GM11168 (cell line): ENCODE measurements around the gene ENTPD8.
"Not testable (repeated sequence)": the region's sequence is repeated elsewhere in the genome, so short reads cannot be mapped to it uniquely, and the experiment has no call there.

ENCODE experiments used
- in situ Hi-C: fragments of 300-500 bp; cut with MboI; formaldehyde crosslinking; loops from one replicate; pipeline ENCODE4 v1.12.0; 2022; ENCODE audit warnings: low sequenced_read_pairs; ENCODE audit not compliant: unreplicated experiment

Gene ENTPD8

DNA sequence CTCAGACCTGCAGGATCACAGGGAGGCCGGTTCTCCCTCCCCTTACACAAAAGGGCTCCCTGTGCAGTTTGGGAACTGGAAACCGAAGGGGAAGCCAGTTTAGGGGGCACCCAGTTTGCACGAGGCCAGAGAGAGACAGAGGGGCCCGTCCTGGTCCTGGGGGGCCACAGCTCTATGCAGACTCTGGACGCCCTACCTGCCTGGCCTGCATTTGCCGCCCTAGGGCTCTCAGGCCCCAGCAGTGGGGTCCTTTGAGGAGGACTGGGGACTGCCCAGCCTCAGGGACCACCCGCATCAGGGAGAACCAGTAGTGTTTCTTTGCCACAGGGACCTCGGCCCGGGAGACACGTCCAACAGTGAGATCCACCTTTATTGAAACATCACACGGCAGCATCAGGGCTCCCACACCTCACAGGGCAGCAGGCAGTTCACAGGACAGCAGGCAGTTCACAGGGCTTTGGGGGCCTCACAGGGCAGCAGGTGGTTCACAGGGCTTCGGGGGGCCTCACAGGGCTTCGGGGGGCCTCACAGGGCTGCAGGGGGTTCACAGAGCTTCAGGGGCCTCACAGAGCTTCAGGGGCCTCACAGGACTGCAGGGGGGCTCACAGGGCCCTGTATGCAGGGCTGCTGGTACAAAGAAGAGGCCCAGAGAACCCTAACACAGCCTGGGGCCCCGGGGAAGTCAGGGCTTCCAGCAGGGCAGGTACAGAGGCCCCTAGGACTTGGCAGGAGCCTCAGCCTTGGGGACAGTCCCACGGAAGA is 18.6 kb upstream of the ENTPD8 start:
- in situ Hi-C loops, result no loop called here

DNA sequence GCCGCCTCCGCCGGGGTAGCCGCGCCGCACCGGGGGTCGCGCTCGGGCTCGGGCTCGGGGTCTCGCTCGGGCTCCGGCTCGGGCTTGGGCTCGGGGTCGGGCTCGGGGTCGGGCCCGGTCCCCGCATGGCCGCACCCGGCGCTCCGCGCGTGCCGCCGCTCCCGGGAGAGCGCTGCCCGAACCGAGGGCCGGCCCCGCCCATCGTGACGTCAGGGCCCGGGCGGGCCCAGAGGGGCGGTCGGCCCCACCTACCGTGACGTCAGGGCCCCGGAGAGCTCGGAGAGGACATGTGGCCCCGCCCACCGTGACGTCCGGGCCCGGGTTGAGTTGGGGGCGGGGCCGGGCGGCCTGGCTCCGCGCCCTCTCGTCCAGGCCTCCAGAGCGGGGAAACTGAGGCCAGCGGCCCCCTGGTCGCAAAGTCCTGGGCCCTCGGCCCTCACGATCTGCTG is 18.0 kb upstream of the ENTPD8 start, which contains the start of gene NSMF:
Gene NSMF (minus strand): TSS at position 183 of the 449 bp plus-strand sequence. CDS start 232 bp downstream, outside the sequence.
- in situ Hi-C loops, result no loop called here

DNA sequence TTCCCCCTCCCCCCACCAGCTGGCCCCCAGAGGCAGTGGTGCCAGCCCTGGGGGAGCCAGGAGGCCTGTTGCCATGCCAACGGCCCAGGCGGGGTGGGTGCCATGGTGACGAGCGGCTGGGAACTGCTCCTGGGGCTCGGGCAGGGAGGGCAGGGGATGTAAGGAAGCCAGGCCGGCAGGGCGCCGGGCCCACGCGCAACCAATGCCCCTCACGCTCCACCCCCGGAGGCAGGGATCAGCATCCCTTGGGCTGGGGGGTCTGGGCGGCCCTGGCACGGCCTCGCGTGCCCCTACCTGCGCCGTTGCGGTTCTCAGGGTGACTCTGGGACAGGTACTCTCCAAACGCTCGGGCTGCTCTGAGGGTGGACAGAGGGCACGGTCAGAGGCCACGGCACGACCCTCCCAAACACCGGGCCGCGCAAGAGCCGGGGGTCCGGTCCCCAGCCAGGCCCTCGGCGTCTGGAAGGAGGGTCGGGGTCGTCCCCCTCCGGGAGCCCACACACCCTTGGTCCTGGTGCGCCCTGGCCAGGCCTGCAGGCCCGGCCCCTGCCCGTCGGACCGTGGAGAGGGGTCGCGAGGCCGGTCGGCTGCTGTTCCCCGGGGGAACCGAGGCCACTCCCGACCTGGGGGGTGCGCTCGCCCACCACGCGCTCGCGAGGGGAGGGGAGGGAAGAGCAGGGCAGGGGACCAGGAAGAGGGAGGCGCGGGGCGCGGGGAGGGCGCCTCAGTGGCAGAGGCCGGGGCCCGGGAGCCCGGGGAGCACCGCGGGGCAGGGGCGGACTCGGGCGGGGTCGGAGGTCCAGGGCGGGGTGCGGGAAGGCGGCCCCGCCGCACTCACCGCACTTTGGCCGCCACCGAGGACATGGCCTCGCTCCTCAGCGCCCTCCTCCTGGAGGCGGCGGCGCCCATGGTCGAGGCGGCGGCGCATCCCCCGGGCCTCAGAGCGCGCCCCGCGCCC is 17.3 kb upstream of the ENTPD8 start:
- in situ Hi-C loops, result no loop called here

DNA sequence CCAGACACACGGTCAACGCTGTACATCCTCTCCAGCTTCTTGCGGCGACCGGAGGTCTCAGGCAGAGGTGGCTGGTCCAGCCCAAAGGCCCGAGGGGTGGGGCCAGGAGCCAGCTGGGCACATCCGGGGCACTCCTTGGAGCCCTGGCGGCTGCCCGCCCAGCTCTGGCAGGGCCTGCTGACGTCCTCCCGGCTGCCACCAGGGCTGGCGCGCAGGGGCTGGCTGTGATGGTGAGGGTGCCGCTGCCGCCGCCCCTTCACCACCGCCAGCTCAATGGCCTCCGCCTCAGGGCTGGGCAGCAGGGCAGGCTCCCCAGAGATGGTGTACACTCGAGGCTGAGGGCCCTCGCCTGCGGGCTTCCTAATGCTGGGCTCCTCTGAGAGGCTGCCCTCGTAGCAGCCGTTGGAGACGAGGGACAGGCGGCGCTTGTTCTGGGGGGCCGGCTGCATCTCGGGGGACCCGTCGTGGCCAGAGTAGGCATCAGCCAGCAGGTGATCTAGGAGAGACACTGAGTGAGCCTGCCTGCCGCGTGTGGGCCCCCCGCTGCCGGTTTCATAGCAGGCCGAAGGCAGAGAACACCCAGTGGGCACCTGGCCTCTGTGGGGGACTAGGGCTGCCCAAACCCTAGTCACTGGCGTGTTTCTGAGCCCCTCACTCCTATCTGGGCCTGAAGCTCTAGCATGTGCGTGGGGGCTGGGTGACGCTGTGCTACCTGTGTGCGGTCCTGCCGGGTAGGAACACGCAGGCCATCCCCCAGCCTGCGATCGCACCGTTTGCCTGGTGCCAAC is 16.4 kb upstream of the ENTPD8 start:
- in situ Hi-C loops, result no loop called here

DNA sequence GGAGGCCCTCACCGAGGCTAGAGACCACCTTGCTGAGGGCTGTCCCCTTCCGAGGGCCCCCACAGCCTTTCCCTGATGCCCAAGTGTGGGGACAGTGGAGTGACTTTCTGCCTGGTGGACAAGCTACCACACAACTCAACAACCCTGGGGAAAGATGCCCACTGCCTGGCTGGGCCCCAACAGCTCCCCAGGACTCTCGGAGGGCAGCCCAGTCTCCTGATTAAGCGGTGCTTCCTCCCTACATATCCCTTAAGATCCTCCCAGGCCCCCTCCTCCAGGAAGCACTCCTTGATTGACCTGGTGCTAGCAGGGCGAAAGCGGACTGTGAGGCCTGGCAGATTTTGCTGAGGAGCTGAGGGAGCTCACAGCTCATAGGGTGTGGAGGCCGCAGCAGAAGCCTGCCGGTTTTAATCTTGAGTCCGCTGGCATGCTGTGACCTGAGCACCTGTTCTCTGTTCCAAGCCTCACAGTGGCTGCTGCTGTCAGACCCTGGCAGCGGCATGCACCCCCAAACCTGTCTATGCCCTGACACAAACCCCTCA is 15.8 kb upstream of the ENTPD8 start:
- in situ Hi-C loops, result no loop called here

DNA sequence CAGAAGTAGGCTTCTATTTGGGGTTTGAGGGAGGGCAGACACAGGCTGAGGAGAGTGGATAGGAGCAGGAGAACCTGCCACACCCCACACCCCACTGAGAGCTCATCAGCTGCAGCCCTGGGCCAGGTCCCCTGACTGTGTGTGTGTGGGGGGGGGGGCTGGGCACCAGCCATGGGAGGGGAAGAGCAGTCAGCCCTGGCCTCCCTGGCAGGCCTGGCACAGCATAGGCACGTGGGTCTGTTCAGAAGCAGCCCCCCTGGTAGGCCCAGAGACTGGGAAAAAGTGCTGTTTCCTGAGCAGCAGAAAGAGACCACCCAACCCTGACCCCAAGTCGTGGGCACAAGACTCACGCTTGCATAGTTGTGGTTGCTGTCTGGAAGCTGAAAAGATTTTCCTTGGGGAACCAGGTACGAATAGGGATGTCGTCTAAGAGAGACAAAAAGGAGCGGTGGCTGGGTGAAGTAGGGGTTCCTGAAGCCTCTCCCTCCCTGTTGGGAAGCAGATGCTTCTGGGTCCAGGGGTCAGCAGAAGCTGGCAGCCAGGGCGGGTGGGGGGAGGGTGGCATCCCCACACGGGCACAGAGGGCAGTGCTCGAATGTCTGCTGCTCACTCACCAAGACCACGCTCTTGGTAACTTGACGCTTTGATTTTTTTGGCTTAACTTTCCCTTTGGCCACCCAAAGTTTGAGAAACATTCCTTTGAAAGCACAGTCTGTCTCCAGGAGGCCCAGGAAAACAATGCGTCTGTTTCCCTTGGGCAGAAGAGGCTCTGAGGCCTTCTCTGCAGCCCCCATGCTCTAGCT is 15.1 kb upstream of the ENTPD8 start:
- in situ Hi-C loops, result no loop called here

DNA sequence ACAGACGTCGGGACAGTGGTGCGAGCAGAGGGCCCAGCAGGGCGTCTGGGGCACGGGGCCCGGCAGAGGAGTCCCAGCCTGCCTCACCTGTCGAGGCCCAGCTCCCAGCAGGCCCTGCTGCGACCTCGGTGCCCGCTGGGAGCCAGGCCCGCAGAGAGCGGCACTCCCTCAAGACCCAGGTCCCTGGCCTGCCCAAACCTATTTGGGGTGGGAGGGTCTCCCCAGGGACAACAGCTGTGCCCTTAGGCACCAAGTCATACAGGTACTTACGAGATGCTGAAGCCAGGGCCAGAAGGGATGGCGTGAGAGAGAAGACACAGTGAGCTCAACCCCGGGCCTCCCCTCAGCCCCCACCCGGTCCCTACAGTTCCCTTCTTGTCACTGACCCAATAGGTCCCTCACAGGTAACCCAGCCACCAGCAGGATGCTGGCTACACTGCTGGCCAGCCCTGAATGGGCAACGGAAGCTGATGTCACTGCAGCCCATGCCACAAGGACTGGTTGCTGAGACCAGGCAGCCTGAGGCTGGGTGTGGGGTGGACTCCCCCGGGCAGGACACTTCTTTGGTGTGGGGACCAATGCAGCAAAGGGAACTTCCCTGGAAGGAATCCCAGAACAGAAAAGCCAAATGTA is 14.3 kb upstream of the ENTPD8 start:
- in situ Hi-C loops, result no loop called here

DNA sequence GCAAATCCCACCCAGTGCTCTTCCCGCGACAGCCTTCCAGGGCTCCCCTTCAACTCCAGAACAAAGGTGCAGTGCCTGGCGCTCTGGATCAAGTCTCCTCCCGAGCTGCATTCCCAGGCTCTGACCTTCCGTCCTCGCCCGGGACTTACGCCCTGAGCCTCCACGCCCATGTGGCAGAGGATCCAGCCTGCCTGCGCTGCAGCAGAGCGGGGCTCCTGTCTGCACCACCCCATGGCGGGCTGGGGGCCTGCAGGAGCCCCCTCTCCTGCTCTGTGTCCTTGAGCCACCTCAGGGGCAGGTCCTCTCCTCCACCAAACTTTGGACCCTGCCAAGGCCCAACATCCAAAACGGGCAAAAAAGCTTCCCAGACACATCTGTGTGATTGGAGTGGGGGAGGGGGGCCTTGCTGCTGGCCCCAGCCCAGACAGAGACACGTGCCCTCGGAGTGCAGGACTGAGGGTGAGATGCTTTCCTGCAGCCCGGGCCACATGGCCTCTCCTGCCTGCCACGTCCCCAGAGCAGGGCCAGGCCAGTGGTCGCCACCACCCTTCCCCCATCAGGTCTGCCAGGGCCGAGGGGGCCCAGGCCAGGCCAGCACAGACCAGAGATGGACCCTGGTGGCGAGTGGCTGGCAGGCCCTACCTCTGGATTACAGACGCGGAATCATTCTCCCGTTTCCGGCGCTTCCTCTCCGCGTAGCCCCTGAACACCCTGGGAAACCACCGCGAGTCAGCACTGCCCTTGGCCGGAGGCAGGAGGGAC is 13.6 kb upstream of the ENTPD8 start:
- in situ Hi-C loops, result no loop called here

DNA sequence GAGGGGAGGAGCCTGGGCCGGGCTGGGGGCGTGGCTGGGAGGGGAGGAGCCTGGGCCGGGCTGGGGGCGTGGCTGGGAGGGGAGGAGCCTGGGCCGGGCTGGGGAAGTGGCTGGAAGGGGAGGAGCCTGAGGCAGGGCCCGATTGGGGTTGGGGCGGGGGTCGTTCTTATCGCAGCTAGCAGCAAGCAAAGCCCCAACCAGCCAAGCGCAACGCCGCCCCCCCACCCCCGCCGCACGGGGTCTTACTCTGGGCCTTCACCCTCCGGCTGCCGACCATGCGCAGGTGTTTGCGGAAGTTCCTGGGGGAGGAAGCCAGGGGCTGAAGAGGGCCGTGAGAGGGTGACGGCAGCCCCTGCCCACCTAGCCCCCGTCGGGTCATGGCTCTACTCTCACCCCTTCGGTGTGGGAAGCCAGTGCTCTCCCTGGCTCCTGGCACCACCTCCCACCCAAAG is 13.0 kb upstream of the ENTPD8 start:
- in situ Hi-C loops, result no loop called here

DNA sequence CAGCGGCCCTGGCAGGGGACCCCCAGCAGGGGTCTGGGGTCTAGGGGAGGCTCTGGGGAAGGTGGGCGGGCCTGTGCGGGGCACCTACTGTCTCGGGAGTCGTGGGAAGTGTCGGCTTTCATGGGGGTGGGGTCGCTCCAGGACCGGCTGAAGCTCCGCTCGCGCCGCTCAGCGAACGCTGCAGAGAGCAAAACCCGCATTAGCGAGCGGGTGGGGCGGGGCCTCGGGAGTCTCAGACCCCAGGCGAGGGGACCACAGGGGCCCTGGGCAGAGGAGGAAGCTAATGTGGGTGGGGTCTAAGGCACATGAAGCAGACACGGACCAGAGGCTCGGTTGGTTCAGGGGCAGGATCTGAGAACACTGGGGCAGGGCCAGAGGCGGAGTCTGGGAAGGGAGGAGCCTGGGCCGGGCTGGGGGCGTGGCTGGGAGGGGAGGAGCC is 12.5 kb upstream of the ENTPD8 start:
- in situ Hi-C loops, result no loop called here

DNA sequence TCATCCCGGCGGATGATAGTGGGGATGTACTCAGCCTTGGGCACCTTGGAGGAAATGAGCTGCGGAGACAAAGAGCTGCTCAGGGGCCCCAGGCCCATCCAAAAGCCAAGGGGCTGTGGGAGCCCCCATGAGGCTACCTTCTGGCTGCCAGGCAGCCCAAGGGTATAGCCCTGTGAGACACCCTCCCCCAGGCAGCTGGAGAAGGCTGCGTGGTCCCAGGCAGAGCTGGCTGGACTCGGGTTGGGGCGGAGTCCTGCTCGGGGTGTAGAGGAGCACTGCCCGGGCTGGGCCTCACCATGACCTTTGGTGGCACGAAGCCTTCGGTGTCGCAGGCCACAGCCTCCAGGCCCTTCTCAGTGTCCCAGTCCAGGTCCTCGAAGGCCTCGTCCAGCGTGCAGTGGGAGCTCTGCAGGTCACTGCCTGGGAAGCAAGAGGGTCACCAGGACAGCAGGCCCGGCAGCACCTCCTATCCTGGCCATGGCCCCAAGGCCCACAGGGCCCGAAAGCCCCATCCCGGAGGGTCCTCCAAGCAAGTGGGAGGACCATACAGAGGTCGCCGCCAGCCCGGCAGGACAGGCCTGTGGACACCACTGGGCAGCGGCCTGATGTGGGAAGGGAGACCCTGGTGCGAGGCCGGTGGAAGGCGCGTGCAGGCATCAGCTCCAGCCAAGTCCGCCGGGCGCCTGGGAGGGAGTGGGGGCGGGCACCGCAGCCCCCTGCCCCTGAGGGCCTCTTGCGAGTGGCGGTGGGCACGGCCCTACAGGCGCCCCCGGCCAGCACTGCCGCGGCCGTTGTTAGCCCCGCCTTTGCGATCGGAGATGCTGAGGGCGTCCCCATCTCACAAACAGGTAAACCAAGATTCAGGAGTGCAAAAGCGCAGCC is 11.8 kb upstream of the ENTPD8 start:
- in situ Hi-C loops, result no loop called here

DNA sequence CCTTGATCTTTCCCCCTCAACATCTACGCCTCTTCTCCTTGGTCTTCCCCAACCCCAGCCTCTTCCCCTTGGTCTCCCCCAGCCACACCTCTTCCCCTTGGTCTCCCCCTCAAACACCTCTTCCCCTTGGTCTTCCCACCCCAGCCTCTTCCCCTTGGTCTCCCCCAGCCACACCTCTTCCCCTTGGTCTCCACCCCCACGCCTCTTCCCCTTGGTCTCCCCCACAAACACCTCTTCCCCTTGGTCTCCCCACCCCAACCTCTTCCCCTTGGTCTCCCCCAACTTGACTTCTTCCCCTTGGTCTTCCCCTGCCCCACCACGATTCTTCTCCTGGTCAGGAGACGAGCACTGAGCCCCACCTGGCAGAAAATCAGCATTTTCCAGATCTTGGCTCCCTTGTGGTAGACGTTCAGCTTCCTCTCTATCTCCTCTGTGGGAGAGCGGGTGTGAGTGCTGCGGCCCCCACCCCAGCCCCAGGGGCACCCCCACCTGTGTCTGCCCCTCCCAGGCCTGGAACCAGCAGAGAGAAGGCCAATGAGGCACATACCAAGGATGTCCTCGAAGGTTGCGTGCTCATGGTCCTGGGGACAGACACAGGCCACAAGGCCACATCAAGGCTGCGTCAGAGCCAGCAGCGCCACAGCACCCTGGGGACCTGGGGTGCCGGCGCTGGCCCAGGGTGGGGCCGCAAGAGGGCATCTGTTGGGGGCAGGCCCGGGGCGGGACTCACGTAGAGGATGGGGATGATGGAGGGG is 11.0 kb upstream of the ENTPD8 start:
- in situ Hi-C loops, result no loop called here

DNA sequence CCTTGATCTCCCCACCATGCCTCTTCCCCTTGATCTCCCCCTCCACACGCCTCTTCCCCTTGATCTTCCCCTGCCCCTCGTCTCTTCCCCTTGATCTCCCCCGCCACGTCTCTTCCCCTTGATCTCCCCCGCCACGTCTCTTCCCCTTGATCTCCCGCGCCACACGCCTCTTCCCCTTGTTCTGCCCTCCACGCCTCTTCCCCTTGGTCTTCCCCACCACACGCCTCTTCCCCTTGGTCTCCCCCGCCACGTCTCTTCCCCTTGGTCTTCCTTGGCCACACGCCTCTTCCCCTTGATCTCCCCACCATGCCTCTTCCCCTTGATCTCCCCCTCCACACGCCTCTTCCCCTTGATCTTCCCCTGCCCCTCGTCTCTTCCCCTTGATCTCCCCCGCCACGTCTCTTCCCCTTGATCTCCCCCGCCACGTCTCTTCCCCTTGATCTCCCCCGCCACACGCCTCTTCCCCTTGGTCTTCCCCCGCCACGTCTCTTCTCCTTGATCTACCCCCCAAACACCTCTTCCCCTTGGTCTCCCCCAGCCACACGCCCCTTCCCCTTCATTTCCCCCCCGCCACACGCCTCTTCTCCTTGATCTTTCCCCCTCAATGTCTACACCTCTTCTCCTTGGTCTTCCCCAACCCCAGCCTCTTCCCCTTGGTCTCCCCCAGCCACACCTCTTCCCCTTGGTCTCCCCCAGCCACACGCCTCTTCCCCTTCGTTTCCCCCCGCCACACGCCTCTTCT is 10.3 kb upstream of the ENTPD8 start:
- in situ Hi-C loops, result not testable (repeated sequence)

DNA sequence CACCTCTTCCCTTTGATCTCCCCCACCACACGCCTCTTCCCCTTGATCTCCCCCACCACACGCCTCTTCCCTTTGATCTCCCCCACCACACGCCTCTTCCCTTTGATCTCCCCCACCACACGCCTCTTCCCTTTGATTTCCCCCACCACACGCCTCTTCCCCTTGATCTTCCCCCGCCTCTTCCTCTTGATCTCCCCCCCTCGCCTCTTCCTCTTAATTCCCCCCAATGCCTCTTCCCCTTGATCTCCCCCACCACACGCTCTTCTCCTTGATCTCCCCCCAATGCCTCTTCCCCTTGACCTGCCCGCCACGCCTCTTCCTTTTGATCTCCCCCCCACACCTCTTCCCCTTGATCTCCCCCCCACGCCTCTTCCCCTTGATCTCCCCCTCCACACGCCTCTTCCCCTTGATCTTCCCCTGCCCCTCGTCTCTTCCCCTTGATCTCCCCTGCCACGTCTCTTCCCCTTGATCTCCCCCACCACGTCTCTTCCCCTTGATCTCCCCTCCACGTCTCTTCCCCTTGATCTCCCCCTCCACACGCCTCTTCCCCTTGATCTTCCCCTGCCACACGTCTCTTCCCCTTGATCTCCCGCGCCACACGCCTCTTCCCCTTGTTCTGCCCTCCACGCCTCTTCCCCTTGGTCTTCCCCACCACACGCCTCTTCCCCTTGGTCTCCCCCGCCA is 9.5 kb upstream of the ENTPD8 start:
- in situ Hi-C loops, result not testable (repeated sequence)

DNA sequence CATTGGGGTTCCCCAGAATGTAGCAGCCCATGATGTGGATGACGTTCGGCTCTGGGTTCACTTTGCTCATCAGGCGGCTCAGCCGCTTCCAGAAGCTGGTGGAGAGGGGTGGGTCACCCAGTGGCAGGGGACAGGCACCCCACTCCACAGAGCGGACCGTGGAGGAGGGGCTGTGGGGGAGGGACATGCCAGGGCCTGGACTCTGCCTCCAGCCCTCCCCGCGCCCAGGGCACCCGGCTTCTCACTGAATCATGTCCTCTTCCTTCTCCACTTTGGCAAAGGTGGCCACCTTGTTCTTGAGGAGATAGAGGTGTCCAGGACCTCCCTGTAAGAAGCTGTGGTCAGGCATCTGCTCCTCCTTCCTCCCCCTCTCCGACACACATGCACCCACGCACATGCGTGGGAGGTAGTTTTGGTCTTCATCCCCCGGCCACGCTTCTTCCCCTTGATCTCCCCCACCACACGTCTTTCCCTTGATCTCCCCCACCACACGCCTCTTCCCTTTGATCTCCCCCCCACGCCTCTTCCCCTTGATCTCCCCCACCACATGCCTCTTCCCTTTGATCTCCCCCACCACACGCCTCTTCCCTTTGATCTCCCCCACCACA is 8.9 kb upstream of the ENTPD8 start:
- in situ Hi-C loops, result no loop called here
